Neural progenitor cell (in vitro differentiated cells): ENCODE measurements around the gene OMP.

Experiments
- CTCF ChIP-seq: fragments of 200-600 bp; sonication (generic); IDR thresholded peaks from 2 replicates; pipeline ENCODE4 v1.5.1; 2017; ENCODE audit warnings: antibody characterized with exemption, mild to moderate bottlenecking
- EZH2phosphoT487 ChIP-seq: fragments of 200-600 bp; sonication (generic); IDR thresholded peaks from 2 replicates; pipeline ENCODE4 v1.6.1; 2017; ENCODE audit warnings: antibody characterized with exemption

GRCh38 chr11:77106759-77107158 lies 4.1 kb downstream of the OMP start:
- TF ChIP-seq CTCF = no peak
- no peak for TF ChIP-seq EZH2phosphoT487
